Measurements from ENCODE around the gene AFF3.

AFF3 gene

GRCh38 chr2:99725820-99726219, 416.6 kb downstream of the AFF3 start:
- no peak for DNase-seq (ENCODE audit: low read depth in 2 of 3, low spot score in 1 of 3)

GRCh38 chr2:99722476-99722875, 419.9 kb downstream of the AFF3 start:
- DNase-seq (ENCODE audit: low read depth in 2 of 3, low spot score in 1 of 3): no peak

GRCh38 chr2:99719102-99719501, 423.3 kb downstream of the AFF3 start:
- no peak for DNase-seq (ENCODE audit: low read depth in 2 of 3, low spot score in 1 of 3)

GRCh38 chr2:99715956-99716355, 426.4 kb downstream of the AFF3 start:
- DNase-seq (ENCODE audit: low read depth in 2 of 3, low spot score in 1 of 3): no peak

- no peak for DNase-seq (ENCODE audit: low read depth in 2 of 3, low spot score in 1 of 3)
These were observed 428.0 kb downstream of the AFF3 start for GRCh38 chr2:99714349-99714748.

- no peak for DNase-seq (ENCODE audit: low read depth in 2 of 3, low spot score in 1 of 3)
These were observed 431.2 kb downstream of the AFF3 start for GRCh38 chr2:99711144-99711543.

- DNase-seq (ENCODE audit: low read depth in 2 of 3, low spot score in 1 of 3): no peak
These were observed 431.7 kb downstream of the AFF3 start for GRCh38 chr2:99710721-99711120.

GRCh38 chr2:99709229-99709628, 433.2 kb downstream of the AFF3 start:
- DNase-seq (ENCODE audit: low read depth in 2 of 3, low spot score in 1 of 3): no peak

- no peak for DNase-seq (ENCODE audit: low read depth in 2 of 3, low spot score in 1 of 3)
These were observed 434.2 kb downstream of the AFF3 start for GRCh38 chr2:99708231-99708630.

GRCh38 chr2:99707592-99707991, 434.8 kb downstream of the AFF3 start:
- DNase-seq (ENCODE audit: low read depth in 2 of 3, low spot score in 1 of 3): no peak

- DNase-seq (ENCODE audit: low read depth in 2 of 3, low spot score in 1 of 3): no peak
These were observed 435.7 kb downstream of the AFF3 start for GRCh38 chr2:99706735-99707134.

GRCh38 chr2:99701503-99701902, 440.9 kb downstream of the AFF3 start:
- no peak for DNase-seq (ENCODE audit: low read depth in 2 of 3, low spot score in 1 of 3)

- no peak for DNase-seq (ENCODE audit: low read depth in 2 of 3, low spot score in 1 of 3)
These were observed 441.6 kb downstream of the AFF3 start for GRCh38 chr2:99700482-99701398.

- no peak for DNase-seq (ENCODE audit: low read depth in 2 of 3, low spot score in 1 of 3)
These were observed 443.5 kb downstream of the AFF3 start for GRCh38 chr2:99698896-99699295.

- DNase-seq (ENCODE audit: low read depth in 2 of 3, low spot score in 1 of 3): no peak
These were observed 444.4 kb downstream of the AFF3 start for GRCh38 chr2:99697811-99698568.

GRCh38 chr2:99695944-99696253, 446.5 kb downstream of the AFF3 start:
- DNase-seq (ENCODE audit: low read depth in 2 of 3, low spot score in 1 of 3): no peak

- DNase-seq (ENCODE audit: low read depth in 2 of 3, low spot score in 1 of 3): no peak
These were observed 447.1 kb downstream of the AFF3 start for GRCh38 chr2:99695130-99695943.

GRCh38 chr2:99694331-99694730, 448.1 kb downstream of the AFF3 start:
- DNase-seq (ENCODE audit: low read depth in 2 of 3, low spot score in 1 of 3): no peak

GRCh38 chr2:99692785-99693184, 449.6 kb downstream of the AFF3 start:
- no peak for DNase-seq (ENCODE audit: low read depth in 2 of 3, low spot score in 1 of 3)

- no peak for DNase-seq (ENCODE audit: low read depth in 2 of 3, low spot score in 1 of 3)
These were observed 450.5 kb downstream of the AFF3 start for GRCh38 chr2:99691926-99692325.

GRCh38 chr2:99689145-99689742, 453.1 kb downstream of the AFF3 start:
- no peak for DNase-seq (ENCODE audit: low read depth in 2 of 3, low spot score in 1 of 3)
